Measurements from ENCODE around the gene TMEM101. TPM values are rescaled to one million over a fixed set of nuclear protein-coding genes. Genes with fewer than 3 reads are reported as not detected.

TMEM101 gene
- total RNA-seq, 1 experiment from 2014 or later: 25.6 TPM

- no peak for TF ChIP-seq CTCF (IDR thresholded peaks at IDR 0.05; ENCODE audit: unreplicated experiment)
- ChIA-PET CTCF (interaction anchor here (0.6 to 1.1 kb wide), 2 partner anchors 154 to 1095 kb away, joined by 3 read pairs; no protein-coding TSS in a partner anchor), POLR2A (interaction anchor here (0.8 to 1.4 kb wide), 3 partner anchors 52 to 172 kb away, joined by 3 to 10 read pairs (median 5); partner anchors contain the start of gene LSM12)
- peak overlapping the region; percentile 98 for H3K27ac Mint-ChIP-seq (ENCODE audit: low read depth, unreplicated experiment)
- peak overlapping the region; percentile 96 for H3K4me3 Mint-ChIP-seq (ENCODE audit: unreplicated experiment)
- H3K36me3 Mint-ChIP-seq (ENCODE audit: insufficient read depth, unreplicated experiment): peaks cover 27% of the 10 kb centered on the region
- H3K4me1 Mint-ChIP-seq (ENCODE audit: insufficient read depth, unreplicated experiment): no peaks in the 10 kb centered on the region
- no peaks in the 10 kb centered on the region for H3K27me3 Mint-ChIP-seq (ENCODE audit: insufficient read depth, unreplicated experiment)
- intact Hi-C loops (cut with micrococcal nuclease): no loop called here
- BruUV-seq (replicated peaks): no TSS peak
- H3K9me3 Mint-ChIP-seq (ENCODE audit: unreplicated experiment): no peaks in the 10 kb centered on the region
- no peak for DNase-seq (ENCODE audit: unreplicated experiment)
Measured at GRCh38 chr17:44014133-44014436, 678 bp downstream of the TMEM101 start.

- peaks cover 27% of the 10 kb centered on the region for H3K36me3 Mint-ChIP-seq (ENCODE audit: insufficient read depth, unreplicated experiment)
- no peak for DNase-seq (ENCODE audit: unreplicated experiment)
- H3K27me3 Mint-ChIP-seq (ENCODE audit: insufficient read depth, unreplicated experiment): no peaks in the 10 kb centered on the region
- no peak overlapping the region for H3K4me3 Mint-ChIP-seq (ENCODE audit: unreplicated experiment)
- H3K9me3 Mint-ChIP-seq (ENCODE audit: unreplicated experiment): no peaks in the 10 kb centered on the region
- intact Hi-C loops (cut with micrococcal nuclease): no loop called here
- peaks cover 5% of the 10 kb centered on the region for H3K4me1 Mint-ChIP-seq (ENCODE audit: insufficient read depth, unreplicated experiment)
- no peak overlapping the region for H3K27ac Mint-ChIP-seq (ENCODE audit: low read depth, unreplicated experiment)
- BruUV-seq (replicated peaks): no TSS peak
- ChIA-PET POLR2A (no interaction called here), CTCF (interaction anchor here (1.1 to 1.2 kb wide), 2 partner anchors 74 to 156 kb away, joined by 3 read pairs; no protein-coding TSS in a partner anchor)
- TF ChIP-seq CTCF (IDR thresholded peaks at IDR 0.05; ENCODE audit: unreplicated experiment): no peak
Measured at GRCh38 chr17:44012874-44013273, 1.9 kb downstream of the TMEM101 start.

- POLR2A ChIA-PET: no interaction called here
Measured at GRCh38 chr17:44012391-44012790, 2.4 kb downstream of the TMEM101 start.

GRCh38 chr17:44011876-44012275 is 2.9 kb downstream of the TMEM101 start:
- no peak for DNase-seq (ENCODE audit: unreplicated experiment)
- H3K9me3 Mint-ChIP-seq (ENCODE audit: unreplicated experiment): no peaks in the 10 kb centered on the region
- ChIA-PET POLR2A (no interaction called here), CTCF (interaction anchor here (0.6 to 1.2 kb wide), 4 partner anchors 46 to 240 kb away, joined by 3 to 5 read pairs (median 4); no protein-coding TSS in a partner anchor)
- H3K27ac Mint-ChIP-seq (ENCODE audit: low read depth, unreplicated experiment): no peak overlapping the region
- H3K4me1 Mint-ChIP-seq (ENCODE audit: insufficient read depth, unreplicated experiment): peaks cover 8% of the 10 kb centered on the region
- H3K4me3 Mint-ChIP-seq (ENCODE audit: unreplicated experiment): no peak overlapping the region
- H3K36me3 Mint-ChIP-seq (ENCODE audit: insufficient read depth, unreplicated experiment): peaks cover 29% of the 10 kb centered on the region
- H3K27me3 Mint-ChIP-seq (ENCODE audit: insufficient read depth, unreplicated experiment): no peaks in the 10 kb centered on the region
- intact Hi-C loops (cut with micrococcal nuclease): no loop called here
- BruUV-seq (replicated peaks): no TSS peak
- TF ChIP-seq CTCF (IDR thresholded peaks at IDR 0.05; ENCODE audit: unreplicated experiment): no peak

More at GRCh38 chr17:44012391-44012790, 2.4 kb downstream of the TMEM101 start:
- TF ChIP-seq CTCF (IDR thresholded peaks at IDR 0.05; ENCODE audit: unreplicated experiment): no peak
- H3K4me1 Mint-ChIP-seq (ENCODE audit: insufficient read depth, unreplicated experiment): peaks cover 8% of the 10 kb centered on the region
- peaks cover 29% of the 10 kb centered on the region for H3K36me3 Mint-ChIP-seq (ENCODE audit: insufficient read depth, unreplicated experiment)
- CTCF ChIA-PET: interaction anchor here (1.2 kb wide), 1 partner anchor 73 kb away, joined by 3 read pairs; no protein-coding TSS in a partner anchor
- no TSS peak for BruUV-seq (replicated peaks)
- no peaks in the 10 kb centered on the region for H3K9me3 Mint-ChIP-seq (ENCODE audit: unreplicated experiment)
- no peak overlapping the region for H3K4me3 Mint-ChIP-seq (ENCODE audit: unreplicated experiment)
- intact Hi-C loops (cut with micrococcal nuclease): no loop called here
- no peak overlapping the region for H3K27ac Mint-ChIP-seq (ENCODE audit: low read depth, unreplicated experiment)
- H3K27me3 Mint-ChIP-seq (ENCODE audit: insufficient read depth, unreplicated experiment): no peaks in the 10 kb centered on the region
- DNase-seq (ENCODE audit: unreplicated experiment): no peak
